ENCODE data around the gene SMAD3.

DNA sequence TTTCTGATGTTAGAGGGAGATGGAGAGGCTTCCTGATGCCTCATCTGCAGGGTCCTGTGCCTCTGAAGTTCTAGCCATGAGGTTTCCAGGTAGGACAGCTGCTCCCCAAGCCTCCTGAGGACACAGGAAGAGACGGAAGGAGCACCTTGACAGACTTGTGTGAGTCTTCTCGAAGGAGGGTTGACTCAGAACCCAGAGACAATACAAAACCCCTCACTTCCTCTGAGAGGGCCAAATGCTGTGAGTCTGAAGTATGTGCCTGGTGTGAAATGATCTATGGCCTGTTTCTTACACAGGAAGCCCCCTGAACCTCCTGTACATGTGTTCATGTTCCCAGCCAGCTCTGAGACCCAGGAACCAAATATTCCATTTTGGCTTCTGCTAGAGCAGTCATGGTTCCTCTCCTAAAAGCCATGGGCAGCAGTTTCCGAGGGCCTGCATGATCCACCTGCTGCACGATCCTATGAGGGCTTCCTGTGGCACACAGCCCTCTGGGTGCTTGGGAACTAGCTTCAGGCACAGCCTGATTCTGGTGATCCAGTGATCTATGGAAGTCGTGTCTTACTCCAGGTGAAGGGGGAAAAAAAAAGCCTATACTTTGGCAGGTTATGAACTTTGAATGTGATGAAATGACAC is 126.9 kb downstream of the SMAD3 start:
- TF ChIP-seq MZF1 (tag by site-specific recombination; IDR thresholded peaks at IDR 0.05; ENCODE audit: borderline replicate concordance) (no peak), ZNF350 (tag by site-specific recombination; IDR thresholded peaks at IDR 0.05) (no peak), PBX3 (CRISPR knock-in tag; IDR thresholded peaks at IDR 0.05) (no peak)
